Measurements from ENCODE around the gene RNF208.

DNA sequence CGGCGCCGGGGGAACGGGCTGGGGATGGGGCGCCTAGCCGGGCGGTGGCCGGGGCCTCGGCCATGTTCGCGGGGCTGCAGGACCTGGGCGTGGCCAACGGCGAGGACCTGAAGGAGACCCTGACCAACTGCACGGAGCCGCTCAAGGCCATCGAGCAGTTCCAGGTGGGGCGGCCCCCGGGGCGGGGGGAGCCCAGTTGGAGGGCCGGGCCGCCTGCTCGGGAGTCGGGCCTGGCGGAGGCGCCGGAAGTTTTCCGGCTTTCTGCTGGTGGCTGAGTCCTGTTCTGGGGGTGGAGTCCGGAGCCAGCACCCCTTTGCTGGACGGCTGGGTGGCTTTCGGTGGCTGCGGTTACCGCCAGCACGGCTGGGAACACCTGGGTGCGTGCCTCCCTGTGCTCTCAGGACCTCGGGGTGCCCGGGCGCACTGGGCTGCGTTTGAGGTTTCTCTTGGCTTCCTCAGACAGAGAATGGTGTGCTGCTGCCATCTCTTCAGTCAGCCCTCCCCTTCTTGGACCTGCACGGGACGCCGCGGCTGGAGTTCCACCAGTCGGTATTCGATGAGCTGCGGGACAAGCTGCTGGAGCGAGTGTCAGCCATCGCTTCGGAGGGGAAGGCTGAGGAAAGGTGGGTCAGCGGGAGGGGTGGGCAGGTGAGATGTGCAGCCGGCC is 33.5 kb upstream of the RNF208 start:
- TF ChIP-seq CTCF (IDR thresholded peaks at IDR 0.05) (no peak), EZH2 (IDR thresholded peaks at IDR 0.05; ENCODE audit: borderline replicate concordance, insufficient read depth, low read depth, low read length, poor library complexity, severe bottlenecking) (no peak)

All from B cell (primary cell).